Stromal cell of bone marrow (primary cell): Measurements from ENCODE around the gene MLLT3.

Experiments
- DNase-seq: peaks from one replicate; pipeline ENCODE4 v3.0.0-alpha.2; 2012; ENCODE audit warnings: low read depth

The MLLT3 gene

GRCh38 chr9:20509466-20509865 is 112.8 kb downstream of the MLLT3 start:
- DNase-seq = no peak

DNA sequence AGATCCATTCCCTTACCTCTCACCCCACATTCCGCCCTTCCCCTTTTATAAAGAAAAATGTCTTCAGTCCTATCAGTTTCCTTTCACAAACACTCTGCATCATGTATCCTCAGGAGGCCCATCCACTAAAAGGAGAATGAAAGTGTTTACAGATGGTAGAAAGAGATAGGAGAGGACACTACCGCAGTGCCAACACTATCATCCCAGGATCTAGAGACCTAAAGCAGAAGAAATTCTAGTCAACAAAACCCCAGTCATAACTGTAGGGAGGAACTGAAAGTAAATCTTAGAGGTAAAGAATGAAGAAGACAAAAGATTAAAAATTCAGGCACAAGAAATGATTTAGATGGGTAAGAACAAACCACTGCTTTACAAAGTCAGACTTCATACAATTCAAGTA is 114.1 kb downstream of the MLLT3 start:
- no peak for DNase-seq

DNA sequence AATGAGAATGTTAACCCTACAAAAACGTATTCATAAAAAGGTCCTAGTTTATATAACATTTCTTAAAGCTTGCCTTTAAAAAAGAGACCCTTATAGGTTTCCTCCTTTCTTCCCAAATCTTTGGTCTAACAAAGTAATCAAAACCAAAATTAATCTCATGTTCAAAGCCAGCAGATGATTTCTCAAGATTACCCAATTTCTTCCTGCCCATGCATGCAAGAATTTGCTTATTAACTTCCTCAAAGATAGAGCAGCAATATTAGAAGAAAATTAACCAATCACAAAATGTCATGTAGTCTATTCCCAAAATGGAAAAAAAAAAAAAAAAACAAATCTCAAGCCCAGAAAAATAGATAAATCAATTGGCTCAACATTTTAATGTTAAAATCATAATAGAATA is 114.9 kb downstream of the MLLT3 start:
- no peak for DNase-seq

DNA sequence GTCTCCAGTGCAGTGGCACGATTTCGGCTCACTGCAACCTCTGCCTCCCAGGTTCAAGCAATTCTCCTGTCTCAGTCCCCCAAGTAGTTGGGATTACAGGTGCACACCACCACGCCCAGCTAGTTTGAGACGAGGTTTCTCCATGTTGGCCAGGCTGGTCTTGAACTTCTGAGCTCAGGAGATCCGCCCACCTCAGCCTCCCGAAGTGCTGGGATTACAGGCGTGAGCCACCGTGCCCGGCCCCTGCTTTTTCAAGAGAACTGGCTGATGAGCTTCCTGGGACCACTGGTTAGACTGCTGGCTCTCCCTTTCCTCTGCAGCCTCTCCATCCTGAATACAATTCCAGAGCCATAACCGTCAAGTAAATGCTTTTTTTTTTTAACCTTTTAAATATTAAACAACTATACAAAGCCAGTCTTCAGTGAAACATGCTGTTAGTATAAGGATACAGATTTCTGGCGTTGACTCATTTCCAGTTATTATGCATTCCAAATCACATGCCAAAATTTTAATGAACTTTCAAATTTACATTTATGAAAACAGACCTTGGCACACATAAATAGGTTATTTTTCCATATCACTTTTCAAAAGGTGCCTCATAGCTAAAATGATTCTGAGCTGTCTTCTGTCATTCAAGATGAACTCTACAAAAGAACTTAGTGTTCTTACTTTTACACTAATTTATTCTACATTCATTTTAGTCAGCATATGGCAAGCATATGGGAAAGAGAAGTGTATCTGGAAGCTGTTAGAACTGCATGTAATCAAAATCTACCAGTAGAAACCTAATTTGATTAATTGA is 116.0 kb downstream of the MLLT3 start:
- DNase-seq = no peak

DNA sequence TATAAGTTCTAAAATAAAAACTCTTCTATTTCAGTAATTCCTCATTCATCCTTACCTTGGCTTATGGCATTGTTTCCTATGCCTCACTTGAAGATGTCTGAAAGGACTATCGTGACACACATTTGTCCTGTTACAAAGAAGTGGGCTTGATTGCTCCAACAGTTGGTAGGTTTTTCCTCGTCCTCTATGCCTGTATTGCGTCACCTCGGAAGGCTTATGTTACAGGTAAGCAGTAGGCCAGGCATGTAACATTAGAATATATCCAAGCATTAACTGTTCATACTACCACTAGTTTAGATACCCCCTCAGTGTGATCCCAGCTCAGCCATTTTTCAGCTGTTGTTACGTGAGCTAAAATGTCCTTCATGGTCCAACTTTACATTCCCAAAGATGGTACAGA is 116.7 kb downstream of the MLLT3 start:
- DNase-seq = no peak

DNA sequence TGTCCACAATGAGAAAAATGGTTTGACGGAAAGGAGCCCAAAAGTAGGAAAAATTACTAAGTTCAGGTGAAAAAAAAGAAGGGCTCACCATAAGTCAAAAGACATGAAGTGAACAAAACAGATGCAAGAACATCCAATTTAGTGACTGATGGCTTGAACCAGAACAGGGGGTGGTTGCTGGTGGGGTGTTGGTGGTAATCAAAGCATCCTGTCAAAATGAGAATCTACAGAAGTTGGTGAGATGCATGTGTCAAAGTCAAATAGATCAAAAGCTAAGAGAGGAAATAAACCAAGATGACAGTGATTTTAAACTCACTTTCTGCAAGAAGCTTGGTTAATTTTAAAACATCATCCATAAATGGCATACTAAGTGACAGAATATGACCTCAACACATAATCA is 117.4 kb downstream of the MLLT3 start:
- no peak for DNase-seq

GRCh38 chr9:20500101-20500500 is 122.2 kb downstream of the MLLT3 start:
- no peak for DNase-seq

DNA sequence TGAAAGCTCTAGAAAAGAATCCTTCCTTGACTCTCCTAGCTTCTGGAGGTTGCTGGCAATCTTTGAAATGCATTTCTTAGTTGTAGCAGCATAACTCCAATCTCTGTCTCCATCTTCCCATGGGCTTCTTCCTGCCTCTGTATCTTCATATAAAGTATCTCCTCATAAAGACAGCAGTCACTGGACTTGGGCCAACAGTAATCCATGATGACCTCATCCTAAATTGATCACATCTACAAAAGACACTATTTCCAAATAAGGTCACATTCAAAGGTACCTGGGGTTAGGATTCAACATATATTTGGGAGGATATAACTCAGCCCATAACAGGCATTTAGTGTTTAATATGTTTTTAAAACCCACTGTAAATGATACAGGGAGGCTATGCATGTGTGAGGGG is 123.3 kb downstream of the MLLT3 start:
- DNase-seq = no peak

GRCh38 chr9:20496328-20496727 is 126.0 kb downstream of the MLLT3 start:
- DNase-seq = no peak

- no peak for DNase-seq
Measured at GRCh38 chr9:20495098-20495497, 127.2 kb downstream of the MLLT3 start.

DNA sequence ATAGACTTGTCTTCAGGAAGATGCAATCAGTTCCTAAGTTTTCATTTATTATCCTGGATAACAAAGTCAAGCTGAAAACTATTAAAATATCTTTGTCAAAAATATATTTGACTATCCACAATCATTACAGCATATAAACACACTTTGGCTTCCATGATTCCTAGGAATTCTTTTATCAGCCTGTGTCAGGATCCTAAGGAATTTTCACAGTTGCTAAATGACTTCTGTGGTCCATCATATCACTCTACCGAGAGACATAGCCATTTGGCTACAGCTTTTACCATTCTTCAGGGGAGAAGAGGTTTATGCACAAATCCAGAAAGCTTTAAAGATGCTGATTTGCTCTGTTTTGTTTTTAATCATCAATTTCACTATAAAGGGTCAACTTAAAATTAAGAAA is 128.3 kb downstream of the MLLT3 start:
- DNase-seq = no peak

DNA sequence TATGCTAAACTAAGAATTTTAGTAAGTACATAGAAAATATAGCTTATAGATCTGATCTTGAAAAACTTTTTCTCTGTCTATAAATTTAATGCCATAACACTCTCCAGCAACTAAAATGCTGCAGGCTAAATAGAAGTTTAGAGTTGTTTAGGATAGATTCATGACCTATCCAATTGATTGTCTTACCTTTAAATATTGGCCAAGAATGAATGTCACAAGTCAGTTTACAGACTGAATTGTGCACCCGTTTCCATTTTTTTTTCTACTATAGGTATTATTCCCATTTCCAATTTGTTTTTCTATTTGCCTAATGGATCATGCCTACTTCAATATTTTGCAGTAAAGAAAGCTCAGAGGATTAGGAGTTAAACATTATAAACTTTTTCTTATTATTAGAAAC is 129.5 kb downstream of the MLLT3 start:
- DNase-seq = no peak

DNA sequence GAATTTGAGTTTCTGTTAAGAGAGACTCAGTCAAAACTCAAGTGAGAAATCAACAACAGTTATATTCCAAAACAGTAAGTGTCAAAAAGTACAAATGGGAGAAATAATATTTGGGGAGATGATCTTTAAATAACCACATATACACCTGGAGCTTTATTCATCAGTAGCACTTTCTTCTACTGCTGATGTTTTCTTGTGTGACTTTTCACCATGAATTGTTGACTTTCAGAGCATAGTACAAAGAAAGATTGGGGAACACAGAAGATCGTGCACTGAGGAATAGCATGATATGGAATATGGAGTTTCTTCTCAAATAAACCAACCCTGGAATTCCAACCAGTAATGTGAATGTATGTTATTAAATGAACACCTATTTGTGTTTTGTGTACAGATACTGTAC is 130.7 kb downstream of the MLLT3 start:
- DNase-seq = no peak

GRCh38 chr9:20490246-20490834 is 132.0 kb downstream of the MLLT3 start:
- DNase-seq = no peak

GRCh38 chr9:20488691-20489090 is 133.6 kb downstream of the MLLT3 start:
- DNase-seq = no peak

GRCh38 chr9:20486552-20486951 is 135.7 kb downstream of the MLLT3 start:
- DNase-seq = no peak

GRCh38 chr9:20481437-20481836 is 140.9 kb downstream of the MLLT3 start:
- no peak for DNase-seq

DNA sequence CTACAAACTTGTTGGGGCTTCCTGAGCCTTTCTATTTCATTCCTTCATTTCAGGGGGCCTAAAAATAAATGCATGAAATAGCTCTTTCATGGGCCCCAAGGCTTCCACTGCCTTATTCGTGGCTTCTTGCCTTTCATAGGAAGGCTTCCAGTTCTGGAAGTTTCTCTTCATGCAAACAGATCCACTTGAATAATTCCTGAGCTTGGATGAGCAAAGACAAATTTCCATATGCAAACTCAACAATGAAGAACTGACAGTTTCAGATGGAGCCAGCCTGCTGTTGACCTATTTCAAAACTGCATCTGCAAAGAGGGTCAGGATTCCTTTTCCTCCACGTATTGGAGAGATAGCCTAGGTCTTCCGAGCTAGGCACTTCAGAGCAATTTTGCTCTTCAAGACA is 142.1 kb downstream of the MLLT3 start:
- no peak for DNase-seq

GRCh38 chr9:20479419-20480155 is 142.7 kb downstream of the MLLT3 start:
- no peak for DNase-seq

- no peak for DNase-seq
Measured at GRCh38 chr9:20478786-20479185, 143.5 kb downstream of the MLLT3 start.

- no peak for DNase-seq
Measured at GRCh38 chr9:20477940-20478620, 144.2 kb downstream of the MLLT3 start.

DNA sequence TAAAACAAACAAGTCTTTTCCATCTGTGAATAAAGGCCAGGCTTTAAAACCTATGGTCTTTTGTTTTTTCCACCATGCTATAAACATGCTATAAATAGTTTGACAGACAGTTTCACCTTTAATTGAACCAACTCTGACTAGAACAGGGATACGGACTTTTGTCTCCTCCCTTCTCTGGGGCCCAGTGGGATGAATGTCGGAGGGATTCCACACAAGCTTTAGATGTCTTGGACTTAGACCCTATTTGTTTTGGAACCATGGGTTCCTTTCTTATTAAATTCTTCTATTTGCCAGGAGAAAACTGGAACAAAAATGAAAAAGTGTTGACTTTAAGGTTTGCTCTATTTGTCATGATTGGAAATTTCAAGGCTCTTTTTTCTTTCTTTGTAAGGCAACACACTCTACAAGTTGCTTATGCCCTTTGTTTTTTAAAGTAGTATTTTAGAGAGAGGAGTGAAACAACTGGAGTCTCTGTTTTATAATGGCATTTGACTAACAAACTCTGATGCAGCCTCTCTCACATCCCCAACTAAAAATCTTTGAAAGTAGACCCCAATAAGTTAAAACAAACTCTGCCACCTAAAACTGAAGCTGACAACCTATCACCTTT is 145.3 kb downstream of the MLLT3 start:
- DNase-seq = no peak
